GM12801 (cell line): ENCODE data around the gene NTNG1.

Source experiments
- CTCF ChIP-seq: IDR thresholded peaks from one replicate; pipeline ENCODE4 v1.5.1; 2011; ENCODE audit warnings: control low read depth; ENCODE audit not compliant: insufficient read length; ENCODE audit errors: extremely low read depth

NTNG1 gene

GRCh38 chr1:107169615-107170014, 28.8 kb downstream of the NTNG1 start:
- no peak for TF ChIP-seq CTCF

- no peak for TF ChIP-seq CTCF
Measured at GRCh38 chr1:107171333-107171732, 30.5 kb downstream of the NTNG1 start.

GRCh38 chr1:107172450-107173170, 31.8 kb downstream of the NTNG1 start:
- TF ChIP-seq CTCF = no peak

GRCh38 chr1:107175102-107175909, 34.5 kb downstream of the NTNG1 start:
- no peak for TF ChIP-seq CTCF

GRCh38 chr1:107181253-107181969, 40.6 kb downstream of the NTNG1 start:
- TF ChIP-seq CTCF = no peak

GRCh38 chr1:107183011-107183410, 42.2 kb downstream of the NTNG1 start:
- TF ChIP-seq CTCF = no peak

- no peak for TF ChIP-seq CTCF
Measured at GRCh38 chr1:107184888-107185287, 44.0 kb downstream of the NTNG1 start.
